GM12878 (cell line): ENCODE measurements around the gene PRKRA. TPM values are rescaled to one million over a fixed set of nuclear protein-coding genes. Genes with fewer than 3 reads are reported as not detected.
A peak's percentile ranks its signal among the peaks of the same experiment; 100 is the strongest.

Source experiments
- ATAC-seq: fragments of 200-7000 bp; cut with Tn5 transposase; 3 replicates; pipeline ENCODE4 v1.9.1; 2020; ENCODE audit warnings: mild to moderate bottlenecking, moderate library complexity
- BruUV-seq: library from RNA; stranded (reverse); fragments of 400-500 nt; replicated peaks from 2 replicates; lab custom pipeline; 2021; lab: Mats Ljungman, UMichigan
- CTCF ChIA-PET: fragments of 300-600 bp; sonication (Branson Sonifier 250); formaldehyde crosslinking; extraction: SDS; loops from one replicate; lab custom pipeline; 2021; ENCODE audit warnings: inconsistent platforms; lab: Yijun Ruan, JAX
- POLR2A ChIA-PET: fragments of 350-600 bp; formaldehyde crosslinking; extraction: SDS; loops from one replicate; lab custom pipeline; 2021; ENCODE audit warnings: inconsistent platforms; lab: Charles Lee
- RAD21 ChIA-PET: fragments of 300-600 bp; sonication (Branson Sonifier 250); formaldehyde crosslinking; loops from one replicate; lab custom pipeline; 2023; ENCODE audit warnings: antibody characterized with exemption; ENCODE audit not compliant: unreplicated experiment; lab: Charles Lee
- SMC1A ChIA-PET: fragments of 300-600 bp; sonication (Branson Sonifier 250); formaldehyde crosslinking; loops from one replicate; lab custom pipeline; 2023; ENCODE audit not compliant: unreplicated experiment, uncharacterized antibody; lab: Charles Lee
- DNase-seq: peaks from one replicate; pipeline ENCODE4 v3.0.0-alpha.2; 2011; ENCODE audit warnings: low read depth, low spot score
- FAIRE-seq: peaks from 3 replicates; lab custom pipeline; 2011; peaks lifted over from hg19 to GRCh38; lab: Jason Lieb, UNC
- H2AFZ ChIP-seq: 2 replicates; pipeline ENCODE4 v1.6.0; 2011; ENCODE audit warnings: low read depth, low read length, control low read depth; ENCODE audit not compliant: control insufficient read depth
- H3K27ac ChIP-seq: 2 replicates; pipeline ENCODE4 v1.5.1; 2011; ENCODE audit warnings: control low read depth; ENCODE audit not compliant: control insufficient read depth, insufficient read depth
- H3K27me3 ChIP-seq, 2 experiments: replicated peaks in 1 of 2; 2 replicates each; pipeline versions ENCODE4 v1.6.0 to v1.6.1; 2011; ENCODE audit warnings: low read length in 1 of 2; ENCODE audit not compliant: control insufficient read depth in 2 of 2, insufficient read depth in 2 of 2
- H3K36me3 ChIP-seq, 2 experiments: 2 replicates each; pipeline ENCODE4 v1.5.1; 2011; ENCODE audit warnings: low read length in 1 of 2; ENCODE audit not compliant: control insufficient read depth in 2 of 2, insufficient read depth in 2 of 2
- H3K4me1 ChIP-seq: 2 replicates; pipeline ENCODE4 v1.6.1; 2011; ENCODE audit warnings: mild to moderate bottlenecking, low read length, moderate library complexity, mixed read lengths; ENCODE audit not compliant: control insufficient read depth, insufficient read depth
- H3K4me2 ChIP-seq: 2 replicates; pipeline ENCODE4 v1.6.0; 2011; ENCODE audit warnings: control low read depth; ENCODE audit not compliant: control insufficient read depth, insufficient read depth
- H3K4me3 ChIP-seq: fragments of 200-600 bp; sonication (generic); 2 replicates; pipeline ENCODE4 v1.5.1; 2016
- H3K79me2 ChIP-seq: 2 replicates; pipeline ENCODE4 v1.6.0; 2011; ENCODE audit warnings: low read length; ENCODE audit not compliant: control insufficient read depth, insufficient read depth
- H3K9ac ChIP-seq: 2 replicates; pipeline ENCODE4 v1.8.0; 2011; ENCODE audit warnings: low read length, control low read depth, mixed read lengths; ENCODE audit not compliant: control insufficient read depth, insufficient read depth
- H3K9me3 ChIP-seq: replicated peaks from 3 replicates; pipeline ENCODE4 v1.5.1; 2011; ENCODE audit warnings: mild to moderate bottlenecking, low read length; ENCODE audit not compliant: control insufficient read depth, insufficient read depth
- H4K20me1 ChIP-seq: 2 replicates; pipeline ENCODE4 v1.6.0; 2011; ENCODE audit not compliant: control insufficient read depth, insufficient read depth
- CBX3 ChIP-seq: fragments of 200-600 bp; sonication (generic); IDR thresholded peaks from 2 replicates; pipeline ENCODE4 v1.6.1; 2016; ENCODE audit warnings: low read depth, borderline replicate concordance
- CREM ChIP-seq: IDR thresholded peaks from 2 replicates; pipeline ENCODE4 v1.6.1; 2014; ENCODE audit warnings: antibody characterized with exemption, low read depth
- FOS ChIP-seq: IDR thresholded peaks from 3 replicates; pipeline ENCODE4 v1.6.1; 2011; ENCODE audit warnings: borderline replicate concordance; ENCODE audit not compliant: insufficient read length; ENCODE audit errors: extremely low read depth
- HDAC6 ChIP-seq: fragments of 200-600 bp; sonication (generic); IDR thresholded peaks from one replicate; pipeline ENCODE4 v1.8.0; 2017; ENCODE audit warnings: antibody characterized with exemption; ENCODE audit not compliant: unreplicated experiment
- HDGF ChIP-seq: fragments of 450-650 bp; IDR thresholded peaks from 2 replicates; pipeline ENCODE4 v1.6.1; 2016; ENCODE audit warnings: antibody characterized with exemption
- MEF2B ChIP-seq: fragments of 450-650 bp; IDR thresholded peaks from 2 replicates; pipeline ENCODE4 v1.6.1; 2018; ENCODE audit warnings: mild to moderate bottlenecking, moderate library complexity; ENCODE audit not compliant: partially characterized antibody, poor library complexity, severe bottlenecking
- NR2F1 ChIP-seq: fragments of 450-650 bp; conservative IDR thresholded peaks from 2 replicates; pipeline ENCODE4 v1.6.1; 2017; ENCODE audit warnings: mild to moderate bottlenecking
- NRF1 ChIP-seq: conservative IDR thresholded peaks from 2 replicates; pipeline ENCODE4 v1.6.1; 2011; ENCODE audit warnings: mild to moderate bottlenecking, low read depth, low read length, improper control_type of control experiment
- SIX5 ChIP-seq: IDR thresholded peaks from 2 replicates; pipeline ENCODE4 v1.6.1; 2011; ENCODE audit warnings: mild to moderate bottlenecking, low read depth, low read length, moderate library complexity; ENCODE audit not compliant: severe bottlenecking
- YY1 ChIP-seq: IDR thresholded peaks from 2 replicates; pipeline ENCODE4 v1.6.1; 2011; ENCODE audit warnings: low read depth, mild to moderate bottlenecking, low read length
- ZNF207 ChIP-seq: fragments of 450-650 bp; IDR thresholded peaks from 2 replicates; pipeline ENCODE4 v1.6.1; 2014; ENCODE audit warnings: antibody characterized with exemption, mild to moderate bottlenecking, borderline replicate concordance
- WGBS: methylation state at CpG from one replicate; pipeline ENCODE4 v1.1.6; 2016; ENCODE audit warnings: low lambda C conversion rate; ENCODE audit not compliant: insufficient replicate concordance, insufficient coverage; ENCODE audit errors: missing lambda C conversion rate; 5-methylcytosine and 5-hydroxymethylcytosine counted together
- in situ Hi-C: fragments of 300-500 bp; cut with MboI; formaldehyde crosslinking; loops from 9 replicates; pipeline ENCODE4 v1.14.3; 2018; ENCODE audit warnings: mixed read lengths
- intact Hi-C: fragments of 100-400 bp; cut with micrococcal nuclease; formaldehyde crosslinking; loops from one replicate; pipeline ENCODE4 v1.14.2; 2022; ENCODE audit not compliant: unreplicated experiment
- polyA plus RNA-seq, 11 experiments: library from polyadenylated mRNA; depleted of rRNA in 4 of 11; unstranded in 6 of 11; stranded (reverse) in 5 of 11; fragments of >200 nt; fragmentation: Nextera tagmentation in 4 of 11; fragmentation: Illumina TruSeq in 1 of 11; extraction: Ambion mirVana in 4 of 11; extraction: Trizol in 1 of 11; gene quantifications; 1 replicate in 1 of 11; 2 replicates in 10 of 11; pipeline versions ENCODE4 v1.2.1 to v1.2.3, GENCODE V29; 2011 to 2016; ENCODE audit warnings: inconsistent platforms in 2 of 11, missing spikeins in 2 of 11, low read depth in 1 of 11
- total RNA-seq, 4 experiments: library from RNA; depleted of rRNA in 3 of 4; stranded (reverse); fragments of >200 nt in 3 of 4; fragmentation: Illumina TruSeq in 1 of 4; extraction: Trizol in 1 of 4; gene quantifications; 2 replicates each; pipeline versions ENCODE4 v1.2.1 to v1.2.3, GENCODE V29; 2013 to 2021
- TF ChIP-seq, protein P1 (sequence below), 3 experiments: IDR thresholded peaks in 2 of 3; conservative IDR thresholded peaks in 1 of 3; 2 replicates each; pipeline ENCODE4 v1.5.1; 2011; ENCODE audit warnings: low read depth in 3 of 3, low read length in 3 of 3, mild to moderate bottlenecking in 3 of 3, control low read depth in 2 of 3, moderate library complexity in 2 of 3, inconsistent platforms in 1 of 3, mixed read lengths in 1 of 3; ENCODE audit not compliant: control insufficient read depth in 2 of 3, insufficient read depth in 1 of 3; ENCODE audit errors: extremely low read depth in 1 of 3
- TF ChIP-seq, protein P2 (sequence below): fragments of 450-650 bp; IDR thresholded peaks from 2 replicates; pipeline ENCODE4 v1.6.1; 2017; ENCODE audit warnings: mild to moderate bottlenecking, moderate library complexity
- TF ChIP-seq, protein P3 (sequence below): fragments of 450-650 bp; IDR thresholded peaks from 2 replicates; pipeline ENCODE4 v1.6.1; 2016; ENCODE audit warnings: mild to moderate bottlenecking, moderate library complexity, borderline replicate concordance

The PRKRA gene
- total and polyA plus RNA-seq, 10 of the 15 experiments (the other 5 are each of a cell fraction or from before 2014, with no cell fraction given), result 19.1 to 75.6 (median 51.7) TPM

DNA sequence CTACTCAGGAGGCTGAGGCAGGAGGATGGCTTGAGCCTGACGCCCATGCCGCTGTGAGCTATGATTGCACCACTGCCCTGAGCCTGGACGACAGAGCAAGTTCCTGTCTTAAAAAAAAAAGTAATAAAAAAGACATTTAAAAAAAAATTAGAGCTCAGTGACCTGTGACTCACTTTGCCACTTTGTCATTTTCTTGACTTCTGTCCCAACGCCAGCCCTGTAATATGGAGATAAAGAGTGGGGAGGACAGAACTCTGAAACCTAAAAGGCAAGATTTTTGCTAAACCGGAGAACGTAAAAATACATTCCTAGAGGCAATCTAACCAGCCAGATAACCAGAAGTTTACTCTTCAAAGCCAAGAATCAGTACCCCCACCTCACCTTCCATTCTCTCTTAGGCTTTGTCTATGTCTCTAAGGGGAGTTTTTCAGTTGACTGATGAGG is 49.0 kb downstream of the PRKRA start:
- Histone ChIP-seq H3K27ac (no peak overlapping the region), H3K36me3 (no peaks in the 10 kb centered on the region), H2AFZ (peak overlapping the region; percentile 5; the same call in 1 of the 2 replicates), H3K79me2 (no peaks in the 10 kb centered on the region), H3K9ac (no peak overlapping the region), H3K4me2 (no peak overlapping the region), H3K9me3 (no peaks in the 10 kb centered on the region), H3K4me3 (no peak overlapping the region), H3K27me3 (no peaks in the 10 kb centered on the region), H3K4me1 (peaks cover 24% of the 10 kb centered on the region), H4K20me1 (no peaks in the 10 kb centered on the region)
- no peak for FAIRE-seq
- BruUV-seq, result no TSS peak
- in situ Hi-C loops (no loop called here), intact Hi-C loops (loop anchor here (5.0 kb wide), 1 partner anchor 130 kb away; no protein-coding TSS in a partner anchor)
- ATAC-seq, result no peak
- SMC1A ChIA-PET, result interaction anchor here (0.6 to 18.1 kb wide), 3 partner anchors 15 to 126 kb away, joined by 4 to 454 read pairs (median 5); no protein-coding TSS in a partner anchor
- RAD21 ChIA-PET, result interaction anchor here (2.4 to 7.3 kb wide), 2 partner anchors 10 to 14 kb away, joined by 7 to 162 read pairs; no protein-coding TSS in a partner anchor
- CTCF ChIA-PET, result interaction anchor here (1.1 to 19.4 kb wide), 2 partner anchors 15 to 48 kb away, joined by 4 to 702 read pairs; no protein-coding TSS in a partner anchor
- DNase-seq, result no peak
- POLR2A ChIA-PET, result interaction anchor here (0.6 to 5.9 kb wide), 2 partner anchors 13 to 362 kb away, joined by 5 to 64 read pairs; no protein-coding TSS in a partner anchor
- 81% methylated on average over 6 of the region's 6 CpGs for WGBS
- TF ChIP-seq MEF2B (no peak), HDAC6 (no peak), ZNF207 (no peak), HDGF (no peak), NRF1 (no peak), YY1 (no peak), SIX5 (no peak), FOS (no peak), CBX3 (no peak), NR2F1 (no peak), CREM (no peak)
- TF ChIP-seq, protein P1, sequence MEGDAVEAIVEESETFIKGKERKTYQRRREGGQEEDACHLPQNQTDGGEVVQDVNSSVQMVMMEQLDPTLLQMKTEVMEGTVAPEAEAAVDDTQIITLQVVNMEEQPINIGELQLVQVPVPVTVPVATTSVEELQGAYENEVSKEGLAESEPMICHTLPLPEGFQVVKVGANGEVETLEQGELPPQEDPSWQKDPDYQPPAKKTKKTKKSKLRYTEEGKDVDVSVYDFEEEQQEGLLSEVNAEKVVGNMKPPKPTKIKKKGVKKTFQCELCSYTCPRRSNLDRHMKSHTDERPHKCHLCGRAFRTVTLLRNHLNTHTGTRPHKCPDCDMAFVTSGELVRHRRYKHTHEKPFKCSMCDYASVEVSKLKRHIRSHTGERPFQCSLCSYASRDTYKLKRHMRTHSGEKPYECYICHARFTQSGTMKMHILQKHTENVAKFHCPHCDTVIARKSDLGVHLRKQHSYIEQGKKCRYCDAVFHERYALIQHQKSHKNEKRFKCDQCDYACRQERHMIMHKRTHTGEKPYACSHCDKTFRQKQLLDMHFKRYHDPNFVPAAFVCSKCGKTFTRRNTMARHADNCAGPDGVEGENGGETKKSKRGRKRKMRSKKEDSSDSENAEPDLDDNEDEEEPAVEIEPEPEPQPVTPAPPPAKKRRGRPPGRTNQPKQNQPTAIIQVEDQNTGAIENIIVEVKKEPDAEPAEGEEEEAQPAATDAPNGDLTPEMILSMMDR (IDR thresholded peaks at IDR 0.05 in 2 of 3, conservative IDR thresholded peaks at IDR 0.05 in 1 of 3; ENCODE audit: control insufficient read depth in 2 of 3, extremely low read depth in 1 of 3, insufficient read depth in 1 of 3, low read depth in 3 of 3, low read length in 3 of 3), result no peak
- TF ChIP-seq, protein P2, sequence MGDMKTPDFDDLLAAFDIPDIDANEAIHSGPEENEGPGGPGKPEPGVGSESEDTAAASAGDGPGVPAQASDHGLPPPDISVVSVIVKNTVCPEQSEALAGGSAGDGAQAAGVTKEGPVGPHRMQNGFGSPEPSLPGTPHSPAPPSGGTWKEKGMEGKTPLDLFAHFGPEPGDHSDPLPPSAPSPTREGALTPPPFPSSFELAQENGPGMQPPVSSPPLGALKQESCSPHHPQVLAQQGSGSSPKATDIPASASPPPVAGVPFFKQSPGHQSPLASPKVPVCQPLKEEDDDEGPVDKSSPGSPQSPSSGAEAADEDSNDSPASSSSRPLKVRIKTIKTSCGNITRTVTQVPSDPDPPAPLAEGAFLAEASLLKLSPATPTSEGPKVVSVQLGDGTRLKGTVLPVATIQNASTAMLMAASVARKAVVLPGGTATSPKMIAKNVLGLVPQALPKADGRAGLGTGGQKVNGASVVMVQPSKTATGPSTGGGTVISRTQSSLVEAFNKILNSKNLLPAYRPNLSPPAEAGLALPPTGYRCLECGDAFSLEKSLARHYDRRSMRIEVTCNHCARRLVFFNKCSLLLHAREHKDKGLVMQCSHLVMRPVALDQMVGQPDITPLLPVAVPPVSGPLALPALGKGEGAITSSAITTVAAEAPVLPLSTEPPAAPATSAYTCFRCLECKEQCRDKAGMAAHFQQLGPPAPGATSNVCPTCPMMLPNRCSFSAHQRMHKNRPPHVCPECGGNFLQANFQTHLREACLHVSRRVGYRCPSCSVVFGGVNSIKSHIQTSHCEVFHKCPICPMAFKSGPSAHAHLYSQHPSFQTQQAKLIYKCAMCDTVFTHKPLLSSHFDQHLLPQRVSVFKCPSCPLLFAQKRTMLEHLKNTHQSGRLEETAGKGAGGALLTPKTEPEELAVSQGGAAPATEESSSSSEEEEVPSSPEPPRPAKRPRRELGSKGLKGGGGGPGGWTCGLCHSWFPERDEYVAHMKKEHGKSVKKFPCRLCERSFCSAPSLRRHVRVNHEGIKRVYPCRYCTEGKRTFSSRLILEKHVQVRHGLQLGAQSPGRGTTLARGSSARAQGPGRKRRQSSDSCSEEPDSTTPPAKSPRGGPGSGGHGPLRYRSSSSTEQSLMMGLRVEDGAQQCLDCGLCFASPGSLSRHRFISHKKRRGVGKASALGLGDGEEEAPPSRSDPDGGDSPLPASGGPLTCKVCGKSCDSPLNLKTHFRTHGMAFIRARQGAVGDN, result no peak
- TF ChIP-seq, protein P3, sequence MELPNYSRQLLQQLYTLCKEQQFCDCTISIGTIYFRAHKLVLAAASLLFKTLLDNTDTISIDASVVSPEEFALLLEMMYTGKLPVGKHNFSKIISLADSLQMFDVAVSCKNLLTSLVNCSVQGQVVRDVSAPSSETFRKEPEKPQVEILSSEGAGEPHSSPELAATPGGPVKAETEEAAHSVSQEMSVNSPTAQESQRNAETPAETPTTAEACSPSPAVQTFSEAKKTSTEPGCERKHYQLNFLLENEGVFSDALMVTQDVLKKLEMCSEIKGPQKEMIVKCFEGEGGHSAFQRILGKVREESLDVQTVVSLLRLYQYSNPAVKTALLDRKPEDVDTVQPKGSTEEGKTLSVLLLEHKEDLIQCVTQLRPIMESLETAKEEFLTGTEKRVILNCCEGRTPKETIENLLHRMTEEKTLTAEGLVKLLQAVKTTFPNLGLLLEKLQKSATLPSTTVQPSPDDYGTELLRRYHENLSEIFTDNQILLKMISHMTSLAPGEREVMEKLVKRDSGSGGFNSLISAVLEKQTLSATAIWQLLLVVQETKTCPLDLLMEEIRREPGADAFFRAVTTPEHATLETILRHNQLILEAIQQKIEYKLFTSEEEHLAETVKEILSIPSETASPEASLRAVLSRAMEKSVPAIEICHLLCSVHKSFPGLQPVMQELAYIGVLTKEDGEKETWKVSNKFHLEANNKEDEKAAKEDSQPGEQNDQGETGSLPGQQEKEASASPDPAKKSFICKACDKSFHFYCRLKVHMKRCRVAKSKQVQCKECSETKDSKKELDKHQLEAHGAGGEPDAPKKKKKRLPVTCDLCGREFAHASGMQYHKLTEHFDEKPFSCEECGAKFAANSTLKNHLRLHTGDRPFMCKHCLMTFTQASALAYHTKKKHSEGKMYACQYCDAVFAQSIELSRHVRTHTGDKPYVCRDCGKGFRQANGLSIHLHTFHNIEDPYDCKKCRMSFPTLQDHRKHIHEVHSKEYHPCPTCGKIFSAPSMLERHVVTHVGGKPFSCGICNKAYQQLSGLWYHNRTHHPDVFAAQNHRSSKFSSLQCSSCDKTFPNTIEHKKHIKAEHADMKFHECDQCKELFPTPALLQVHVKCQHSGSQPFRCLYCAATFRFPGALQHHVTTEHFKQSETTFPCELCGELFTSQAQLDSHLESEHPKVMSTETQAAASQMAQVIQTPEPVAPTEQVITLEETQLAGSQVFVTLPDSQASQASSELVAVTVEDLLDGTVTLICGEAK, result no peak
